WTC11 (cell line): ENCODE data around the gene GNG11.

Source experiments
- CREB1 ChIP-seq: sonication (generic); formaldehyde crosslinking; IDR thresholded peaks from 2 replicates; pipeline ENCODE4 v1.8.0; 2023; ENCODE audit warnings: mild to moderate bottlenecking, missing genetic modification reagents
- SP1 ChIP-seq: sonication (generic); formaldehyde crosslinking; conservative IDR thresholded peaks from 2 replicates; pipeline ENCODE4 v1.8.1; 2022; ENCODE audit warnings: missing genetic modification reagents
- ZNF121 ChIP-seq: sonication (generic); formaldehyde crosslinking; IDR thresholded peaks from 2 replicates; pipeline ENCODE4 v1.8.0; 2023; ENCODE audit warnings: missing genetic modification reagents
- TF ChIP-seq, protein P1 (sequence below): fragments of 200-600 bp; IDR thresholded peaks from 2 replicates; pipeline ENCODE4 v1.8.0; 2022; ENCODE audit warnings: antibody characterized with exemption
- TF ChIP-seq, protein P2 (sequence below): sonication (generic); formaldehyde crosslinking; IDR thresholded peaks from 2 replicates; pipeline ENCODE4 v1.8.0; 2022; ENCODE audit warnings: missing genetic modification reagents

GRCh38 chr7:93910076-93910994 is 11.2 kb upstream of the GNG11 start:
- TF ChIP-seq, protein P1, sequence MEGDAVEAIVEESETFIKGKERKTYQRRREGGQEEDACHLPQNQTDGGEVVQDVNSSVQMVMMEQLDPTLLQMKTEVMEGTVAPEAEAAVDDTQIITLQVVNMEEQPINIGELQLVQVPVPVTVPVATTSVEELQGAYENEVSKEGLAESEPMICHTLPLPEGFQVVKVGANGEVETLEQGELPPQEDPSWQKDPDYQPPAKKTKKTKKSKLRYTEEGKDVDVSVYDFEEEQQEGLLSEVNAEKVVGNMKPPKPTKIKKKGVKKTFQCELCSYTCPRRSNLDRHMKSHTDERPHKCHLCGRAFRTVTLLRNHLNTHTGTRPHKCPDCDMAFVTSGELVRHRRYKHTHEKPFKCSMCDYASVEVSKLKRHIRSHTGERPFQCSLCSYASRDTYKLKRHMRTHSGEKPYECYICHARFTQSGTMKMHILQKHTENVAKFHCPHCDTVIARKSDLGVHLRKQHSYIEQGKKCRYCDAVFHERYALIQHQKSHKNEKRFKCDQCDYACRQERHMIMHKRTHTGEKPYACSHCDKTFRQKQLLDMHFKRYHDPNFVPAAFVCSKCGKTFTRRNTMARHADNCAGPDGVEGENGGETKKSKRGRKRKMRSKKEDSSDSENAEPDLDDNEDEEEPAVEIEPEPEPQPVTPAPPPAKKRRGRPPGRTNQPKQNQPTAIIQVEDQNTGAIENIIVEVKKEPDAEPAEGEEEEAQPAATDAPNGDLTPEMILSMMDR, result no peak
- no peak for TF ChIP-seq SP1 (CRISPR knock-in tag)
- no peak for TF ChIP-seq ZNF121
- TF ChIP-seq, protein P2, sequence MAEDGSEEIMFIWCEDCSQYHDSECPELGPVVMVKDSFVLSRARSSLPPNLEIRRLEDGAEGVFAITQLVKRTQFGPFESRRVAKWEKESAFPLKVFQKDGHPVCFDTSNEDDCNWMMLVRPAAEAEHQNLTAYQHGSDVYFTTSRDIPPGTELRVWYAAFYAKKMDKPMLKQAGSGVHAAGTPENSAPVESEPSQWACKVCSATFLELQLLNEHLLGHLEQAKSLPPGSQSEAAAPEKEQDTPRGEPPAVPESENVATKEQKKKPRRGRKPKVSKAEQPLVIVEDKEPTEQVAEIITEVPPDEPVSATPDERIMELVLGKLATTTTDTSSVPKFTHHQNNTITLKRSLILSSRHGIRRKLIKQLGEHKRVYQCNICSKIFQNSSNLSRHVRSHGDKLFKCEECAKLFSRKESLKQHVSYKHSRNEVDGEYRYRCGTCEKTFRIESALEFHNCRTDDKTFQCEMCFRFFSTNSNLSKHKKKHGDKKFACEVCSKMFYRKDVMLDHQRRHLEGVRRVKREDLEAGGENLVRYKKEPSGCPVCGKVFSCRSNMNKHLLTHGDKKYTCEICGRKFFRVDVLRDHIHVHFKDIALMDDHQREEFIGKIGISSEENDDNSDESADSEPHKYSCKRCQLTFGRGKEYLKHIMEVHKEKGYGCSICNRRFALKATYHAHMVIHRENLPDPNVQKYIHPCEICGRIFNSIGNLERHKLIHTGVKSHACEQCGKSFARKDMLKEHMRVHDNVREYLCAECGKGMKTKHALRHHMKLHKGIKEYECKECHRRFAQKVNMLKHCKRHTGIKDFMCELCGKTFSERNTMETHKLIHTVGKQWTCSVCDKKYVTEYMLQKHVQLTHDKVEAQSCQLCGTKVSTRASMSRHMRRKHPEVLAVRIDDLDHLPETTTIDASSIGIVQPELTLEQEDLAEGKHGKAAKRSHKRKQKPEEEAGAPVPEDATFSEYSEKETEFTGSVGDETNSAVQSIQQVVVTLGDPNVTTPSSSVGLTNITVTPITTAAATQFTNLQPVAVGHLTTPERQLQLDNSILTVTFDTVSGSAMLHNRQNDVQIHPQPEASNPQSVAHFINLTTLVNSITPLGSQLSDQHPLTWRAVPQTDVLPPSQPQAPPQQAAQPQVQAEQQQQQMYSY (CRISPR knock-in tag), result no peak
- TF ChIP-seq CREB1 (CRISPR knock-in tag), result no peak
